Smooth muscle cell (in vitro differentiated cells): ENCODE data around the gene SLC44A3. TPM values are rescaled to one million over a fixed set of nuclear protein-coding genes. Genes with fewer than 3 reads are reported as not detected.

ENCODE experiments used
- DNase-seq: peaks from one replicate; lab custom pipeline; 2025; ENCODE audit not compliant: unreplicated experiment; lab: John Stamatoyannopoulos, UW
- H2AFZ ChIP-seq: fragments of 200-600 bp; sonication (generic); 2 replicates; pipeline ENCODE4 v1.6.0; 2016; ENCODE audit warnings: antibody characterized with exemption, low read depth, mild to moderate bottlenecking
- H3F3A ChIP-seq: fragments of 200-600 bp; sonication (generic); 2 replicates; pipeline ENCODE4 v1.6.0; 2017; ENCODE audit warnings: antibody characterized with exemption, low read depth
- H3K27ac ChIP-seq: fragments of 200-600 bp; sonication (generic); 2 replicates; pipeline ENCODE4 v1.5.1; 2016; ENCODE audit warnings: low read depth, mild to moderate bottlenecking
- H3K27me3 ChIP-seq: fragments of 200-600 bp; sonication (generic); 2 replicates; pipeline ENCODE4 v1.6.1; 2016; ENCODE audit warnings: low read depth, mild to moderate bottlenecking
- H3K36me3 ChIP-seq: fragments of 200-600 bp; sonication (generic); 2 replicates; pipeline ENCODE4 v1.5.1; 2016; ENCODE audit warnings: low read depth
- H3K4me1 ChIP-seq: fragments of 200-600 bp; sonication (generic); 2 replicates; pipeline ENCODE4 v1.5.1; 2016; ENCODE audit warnings: low read depth
- H3K4me2 ChIP-seq: fragments of 200-600 bp; sonication (generic); 2 replicates; pipeline ENCODE4 v1.6.0; 2016; ENCODE audit warnings: mild to moderate bottlenecking
- H3K4me3 ChIP-seq: fragments of 200-600 bp; sonication (generic); 2 replicates; pipeline ENCODE4 v1.5.1; 2016; ENCODE audit warnings: mild to moderate bottlenecking
- H3K79me2 ChIP-seq: fragments of 200-600 bp; sonication (generic); 2 replicates; pipeline ENCODE4 v1.6.0; 2016; ENCODE audit warnings: low read depth, mild to moderate bottlenecking
- H3K9ac ChIP-seq: fragments of 200-600 bp; sonication (generic); 2 replicates; pipeline ENCODE4 v1.6.0; 2016; ENCODE audit warnings: low read depth
- H3K9me3 ChIP-seq: fragments of 200-600 bp; sonication (generic); replicated peaks from 2 replicates; pipeline ENCODE4 v1.5.1; 2016; ENCODE audit warnings: low read depth
- H4K20me1 ChIP-seq: fragments of 200-600 bp; sonication (generic); 2 replicates; pipeline ENCODE4 v1.6.0; 2016; ENCODE audit warnings: low read depth
- CTCF ChIP-seq: fragments of 200-600 bp; sonication (generic); IDR thresholded peaks from 2 replicates; pipeline ENCODE4 v1.5.1; 2017; ENCODE audit warnings: borderline replicate concordance, mild to moderate bottlenecking, antibody characterized with exemption; ENCODE audit not compliant: insufficient read depth, poor library complexity, severe bottlenecking
- WGBS: methylation state at CpG from one replicate; pipeline ENCODE4 v1.1.7; 2016; ENCODE audit warnings: low lambda C conversion rate; 5-methylcytosine and 5-hydroxymethylcytosine counted together
- polyA plus RNA-seq: library from polyadenylated mRNA; unstranded; fragments of >200 nt; fragmentation: Nextera tagmentation; extraction: Ambion mirVana; gene quantifications from 2 replicates; pipeline ENCODE4 v1.2.1, GENCODE V29; 2016
- total RNA-seq: library from RNA; depleted of rRNA; stranded (reverse); fragments of >200 nt; gene quantifications from 2 replicates; pipeline ENCODE4 v1.2.3, GENCODE V29; 2014

Gene SLC44A3
- total and polyA plus RNA-seq, 2 experiments from 2014 or later: 3.2 to 10.0 TPM

- Histone ChIP-seq H3K4me2 (no peak overlapping the region), H3K27me3 (no peaks in the 10 kb centered on the region), H3K4me1 (peaks cover 6% of the 10 kb centered on the region), H2AFZ (no peak overlapping the region), H4K20me1 (peaks cover 66% of the 10 kb centered on the region), H3K4me3 (no peak overlapping the region), H3K9me3 (no peaks in the 10 kb centered on the region), H3K79me2 (peaks cover 24% of the 10 kb centered on the region), H3K9ac (no peak overlapping the region), H3K27ac (no peak overlapping the region), H3K36me3 (peaks cover 36% of the 10 kb centered on the region), H3F3A (peaks cover 34% of the 10 kb centered on the region)
- WGBS: 97% methylated on average over 1 of the region's 1 CpG
- TF ChIP-seq CTCF: no peak
- no peak for DNase-seq
These were observed 75.4 kb downstream of the SLC44A3 start for GRCh38 chr1:94895518-94895917.

- H4K20me1 ChIP-seq: peaks cover 89% of the 10 kb centered on the region
- WGBS: 81% methylated on average over 7 of the region's 7 CpGs
These were observed 78.6 kb downstream of the SLC44A3 start for GRCh38 chr1:94898491-94899385.

GRCh38 chr1:94899756-94900155 is 79.6 kb downstream of the SLC44A3 start:
- H3K9me3 ChIP-seq: no peaks in the 10 kb centered on the region
- H3K4me2 ChIP-seq: no peak overlapping the region
- H2AFZ ChIP-seq: no peak overlapping the region
- peak overlapping the region; percentile 67 for H3K27ac ChIP-seq
- no peaks in the 10 kb centered on the region for H3K27me3 ChIP-seq
- H3K4me3 ChIP-seq: no peak overlapping the region
- no peak for DNase-seq
- H3F3A ChIP-seq: peaks cover 31% of the 10 kb centered on the region
- no peak overlapping the region for H3K9ac ChIP-seq
- peaks cover 6% of the 10 kb centered on the region for H3K4me1 ChIP-seq
- H3K79me2 ChIP-seq: peaks cover 63% of the 10 kb centered on the region
- WGBS: 87% methylated on average over 1 of the region's 1 CpG
- peaks cover 46% of the 10 kb centered on the region for H3K36me3 ChIP-seq
- H4K20me1 ChIP-seq: peaks cover 91% of the 10 kb centered on the region
- no peak for TF ChIP-seq CTCF

More at GRCh38 chr1:94898491-94899385, 78.6 kb downstream of the SLC44A3 start:
- Histone ChIP-seq H3K9ac (no peak overlapping the region), H3K9me3 (no peaks in the 10 kb centered on the region), H3K4me1 (peaks cover 6% of the 10 kb centered on the region), H3K4me3 (no peak overlapping the region), H3K4me2 (peak overlapping the region; percentile 20), H3F3A (peaks cover 38% of the 10 kb centered on the region), H3K79me2 (peaks cover 53% of the 10 kb centered on the region), H3K36me3 (peaks cover 46% of the 10 kb centered on the region), H3K27me3 (no peaks in the 10 kb centered on the region), H2AFZ (no peak overlapping the region), H3K27ac (peak overlapping the region; percentile 67)
- DNase-seq: no peak
- TF ChIP-seq CTCF: no peak

- H3K79me2 ChIP-seq: peaks cover 79% of the 10 kb centered on the region
- H3K36me3 ChIP-seq: peaks cover 33% of the 10 kb centered on the region
- H3K9me3 ChIP-seq: no peaks in the 10 kb centered on the region
- no peak overlapping the region for H3K9ac ChIP-seq
- peaks cover 20% of the 10 kb centered on the region for H3F3A ChIP-seq
- no peak overlapping the region for H3K4me3 ChIP-seq
- no peaks in the 10 kb centered on the region for H3K27me3 ChIP-seq
- H3K4me1 ChIP-seq: peaks cover 6% of the 10 kb centered on the region
- no peak overlapping the region for H2AFZ ChIP-seq
- H4K20me1 ChIP-seq: peaks cover 95% of the 10 kb centered on the region
- no peak for TF ChIP-seq CTCF
- WGBS: 83% methylated on average over 4 of the region's 4 CpGs
- DNase-seq: no peak
- no peak overlapping the region for H3K4me2 ChIP-seq
- H3K27ac ChIP-seq: peak overlapping the region; percentile 73
These were observed 81.7 kb downstream of the SLC44A3 start for GRCh38 chr1:94901841-94902240.
